HG03460 (cell line): Measurements from ENCODE around the gene TAL1.
"Not testable (repeated sequence)": the region's sequence is repeated elsewhere in the genome, so short reads cannot be mapped to it uniquely, and the experiment has no call there.

Source experiments
- ATAC-seq: cut with Tn5 transposase; IDR thresholded peaks from one replicate; pipeline ENCODE4 v1.9.1; 2021; ENCODE audit not compliant: unreplicated experiment

The TAL1 gene

GRCh38 chr1:47213230-47213963 is 18.6 kb downstream of the TAL1 start:
- ATAC-seq, result no peak

DNA sequence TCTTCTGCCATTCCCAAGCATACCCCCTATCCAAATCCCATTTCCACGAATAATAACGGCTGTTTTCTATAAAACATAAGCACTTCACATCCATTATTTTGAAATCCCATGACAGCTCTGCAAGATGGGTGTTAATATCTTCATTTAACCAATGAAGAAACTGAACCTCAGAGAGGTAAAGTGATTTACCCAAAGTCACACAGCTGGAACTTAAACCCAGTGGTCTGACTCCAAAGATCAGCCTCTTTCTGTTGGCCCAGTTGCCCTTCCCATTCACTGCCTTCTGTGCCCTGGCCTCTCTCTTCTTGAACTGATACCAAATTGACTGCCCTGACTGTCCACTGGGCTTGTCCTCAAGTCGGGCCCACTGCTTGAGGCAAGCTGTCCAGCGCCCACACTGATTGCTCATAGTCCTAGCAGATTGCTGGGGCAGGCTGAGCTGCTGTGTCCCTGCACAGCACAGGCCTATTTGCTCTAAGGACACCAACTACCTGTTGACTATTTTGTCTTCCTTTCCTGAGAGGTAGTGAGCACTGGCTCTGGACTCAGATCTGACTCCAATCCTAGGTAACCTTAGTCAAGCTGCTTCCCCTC is 19.3 kb downstream of the TAL1 start:
- no peak for ATAC-seq

DNA sequence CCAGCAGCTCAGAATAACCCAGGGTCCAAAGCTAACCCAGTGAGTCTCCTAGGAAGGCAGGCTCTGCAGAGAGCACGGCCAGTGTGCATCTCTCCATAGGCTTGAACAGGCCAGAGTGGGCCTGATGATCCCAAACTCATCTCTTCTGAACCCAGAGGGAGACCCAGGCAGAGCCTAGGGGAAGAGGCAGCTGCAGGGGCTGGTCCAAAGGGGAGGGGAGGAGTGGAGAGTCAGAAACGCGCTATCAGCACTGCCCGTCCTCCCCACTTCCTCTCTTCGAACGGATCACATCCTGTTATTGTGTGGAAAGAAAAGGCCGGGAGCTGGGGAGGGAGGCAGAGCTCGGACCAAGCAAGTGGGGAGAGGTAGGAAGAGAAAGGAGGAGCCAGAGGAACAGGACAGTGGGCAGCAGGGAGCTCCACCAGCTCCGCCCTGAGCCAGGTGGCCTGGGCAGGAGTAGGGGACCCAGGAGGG is 20.2 kb downstream of the TAL1 start:
- ATAC-seq, result no peak

DNA sequence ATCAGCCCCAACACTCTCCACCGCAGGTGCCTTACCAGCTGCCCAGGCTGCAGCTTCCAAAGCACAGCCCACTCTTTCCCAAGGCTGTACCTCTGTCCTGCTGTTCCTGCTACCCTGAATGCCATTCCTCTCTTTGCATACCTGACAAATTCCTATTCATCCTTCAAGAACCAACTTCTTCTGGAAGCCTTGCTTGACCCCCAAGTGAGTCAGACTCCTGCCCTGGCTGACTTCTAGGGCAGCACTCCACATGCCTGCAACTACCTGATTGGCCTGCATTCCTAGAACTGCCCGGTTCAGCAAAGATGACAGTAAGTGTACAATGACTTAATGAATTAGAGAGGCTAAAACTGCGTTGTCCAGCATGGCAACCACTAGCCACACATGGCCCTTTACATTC is 21.4 kb downstream of the TAL1 start:
- ATAC-seq, result no peak

- no peak for ATAC-seq
Measured at GRCh38 chr1:47209725-47210325, 22.2 kb downstream of the TAL1 start.

- no peak for ATAC-seq
Measured at GRCh38 chr1:47209091-47209490, 22.9 kb downstream of the TAL1 start.

- no peak for ATAC-seq
Measured at GRCh38 chr1:47208374-47208850, 23.6 kb downstream of the TAL1 start.

DNA sequence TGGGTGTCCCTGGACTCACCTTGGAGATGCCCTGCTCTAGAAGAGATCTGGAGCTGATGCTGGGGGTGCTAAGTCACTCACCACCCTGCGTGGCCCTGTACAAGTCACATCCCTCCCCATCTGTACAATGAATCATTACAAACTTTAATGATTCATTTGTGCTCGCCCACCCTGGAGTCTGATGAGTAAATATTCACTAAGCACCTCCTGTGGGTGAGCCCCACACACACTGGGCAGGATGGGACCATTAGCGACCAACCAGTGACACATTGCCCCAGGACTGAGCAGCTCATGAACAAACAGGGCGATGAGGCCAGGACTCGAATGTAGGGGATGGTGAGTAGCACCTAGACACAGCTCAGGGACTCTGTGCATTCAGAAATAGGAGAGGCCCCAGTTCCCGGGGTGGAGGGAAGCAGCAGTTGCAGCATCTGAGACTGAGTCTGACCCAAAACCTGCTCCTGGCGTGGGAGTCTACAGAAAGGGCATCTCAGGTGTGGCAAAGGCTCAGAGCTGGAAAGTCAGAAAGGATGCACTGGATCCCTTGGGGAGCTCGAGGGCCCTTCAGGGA is 24.1 kb downstream of the TAL1 start:
- no peak for ATAC-seq

DNA sequence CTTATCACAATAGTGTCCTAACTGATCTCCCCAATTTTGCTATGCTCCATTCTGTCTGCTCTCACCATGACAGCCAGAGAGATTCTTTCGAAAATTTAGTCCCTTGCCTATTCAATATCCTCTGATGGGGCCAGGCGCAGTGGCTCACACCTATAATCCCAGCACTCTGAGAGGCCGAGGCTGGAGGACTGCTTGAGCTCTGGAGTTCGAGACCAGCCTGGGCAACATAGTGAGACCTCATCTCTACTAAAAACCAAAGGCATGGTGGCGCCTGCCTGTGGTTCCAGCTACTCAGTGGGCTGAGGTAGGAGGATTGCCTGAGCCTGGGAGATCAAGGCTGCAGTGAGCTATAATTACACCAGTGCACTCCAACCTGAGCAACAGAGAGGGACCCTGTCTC is 26.1 kb downstream of the TAL1 start:
- no peak for ATAC-seq

- not testable (repeated sequence) for ATAC-seq
Measured at GRCh38 chr1:47203504-47203903, 28.5 kb downstream of the TAL1 start.

GRCh38 chr1:47201179-47201578 is 30.8 kb downstream of the TAL1 start:
- ATAC-seq, result no peak

DNA sequence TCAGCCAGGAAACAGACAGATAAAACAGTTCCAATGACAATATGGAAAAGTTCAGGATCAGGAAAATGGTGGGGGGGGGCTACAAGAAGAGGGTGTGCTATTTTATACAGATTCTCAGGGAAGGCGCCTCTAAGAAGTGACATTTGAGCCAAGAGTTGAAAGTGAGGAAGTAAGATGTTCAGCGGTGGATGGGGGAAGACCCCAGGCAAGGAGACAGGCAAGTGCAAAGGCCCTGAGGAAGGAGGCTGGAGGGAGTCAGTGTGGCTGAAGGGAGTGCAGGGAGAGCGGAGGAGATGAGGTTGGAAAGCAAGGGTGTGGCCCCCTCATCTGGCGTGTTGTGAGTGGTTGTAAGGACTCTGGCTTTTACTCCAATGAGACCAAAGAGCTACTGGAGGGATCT is 33.8 kb downstream of the TAL1 start:
- no peak for ATAC-seq

- ATAC-seq, result no peak
Measured at GRCh38 chr1:47196622-47197021, 35.4 kb downstream of the TAL1 start.

- ATAC-seq, result not testable (repeated sequence)
Measured at GRCh38 chr1:47195981-47196380, 36.0 kb downstream of the TAL1 start.

- ATAC-seq, result no peak
Measured at GRCh38 chr1:47194311-47194710, 37.7 kb downstream of the TAL1 start.

GRCh38 chr1:47193496-47193895 is 38.5 kb downstream of the TAL1 start:
- not testable (repeated sequence) for ATAC-seq

DNA sequence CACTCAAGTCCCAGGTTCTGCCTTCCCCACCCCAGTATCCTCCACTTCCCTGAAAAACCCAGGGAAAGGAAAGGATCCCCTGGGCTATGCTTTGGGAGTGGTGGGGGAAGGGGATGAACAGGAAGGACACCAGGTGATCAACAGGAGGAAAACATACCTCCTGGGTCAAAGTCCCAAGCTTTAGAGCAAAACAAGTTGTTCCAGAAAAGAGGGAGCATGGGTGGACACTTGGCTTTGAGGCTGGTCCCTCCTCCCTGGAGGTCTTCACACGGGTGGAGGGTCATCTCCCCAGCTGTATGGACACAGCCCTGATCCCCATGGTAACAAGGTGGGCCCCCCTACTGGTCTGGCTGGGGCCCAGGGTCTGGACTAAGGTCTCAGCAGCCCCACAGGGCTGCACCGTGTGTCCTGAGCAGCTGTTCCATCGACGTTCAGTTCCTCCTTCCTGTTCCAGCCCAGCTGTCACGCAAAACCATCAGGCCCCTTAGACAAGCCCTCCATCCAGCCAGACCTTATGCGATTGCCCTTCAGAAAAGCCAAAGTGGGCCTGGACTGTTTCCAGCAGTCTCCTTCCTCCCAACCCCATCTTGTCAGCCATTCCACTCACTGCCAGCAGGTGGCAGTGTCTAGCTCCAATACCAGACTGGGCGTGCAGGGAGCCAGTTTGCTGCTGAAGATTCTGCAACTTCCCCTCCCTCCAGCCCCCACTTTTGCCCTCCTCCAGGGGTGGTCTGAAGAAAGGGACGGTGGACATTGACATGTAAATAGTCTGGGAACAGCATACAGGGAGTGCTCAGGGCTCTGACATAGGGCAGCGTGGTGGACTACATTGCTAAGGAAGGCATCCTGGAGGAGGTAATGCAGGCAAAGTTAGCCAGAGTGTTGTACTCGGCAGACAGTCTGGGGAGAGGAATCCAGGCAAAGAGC is 39.3 kb downstream of the TAL1 start:
- peak; percentile 74 for ATAC-seq

GRCh38 chr1:47191940-47192457 is 40.0 kb downstream of the TAL1 start:
- no peak for ATAC-seq

GRCh38 chr1:47190857-47191256 is 41.2 kb downstream of the TAL1 start:
- no peak for ATAC-seq

GRCh38 chr1:47190509-47190855 is 41.5 kb downstream of the TAL1 start:
- no peak for ATAC-seq
